Measurements from ENCODE around the gene INSR.
"Not testable (repeated sequence)": the region's sequence is repeated elsewhere in the genome, so short reads cannot be mapped to it uniquely, and the experiment has no call there.

INSR gene

GRCh38 chr19:7293762-7294557 lies at the start of gene INSR:
INSR (minus strand) TSS chr19:7294414; CDS start chr19:7293891, 523 bp downstream.
- DNase-seq, result no peak

GRCh38 chr19:7342143-7342542 lies 47.9 kb upstream of the INSR start:
- no peak for DNase-seq

DNA sequence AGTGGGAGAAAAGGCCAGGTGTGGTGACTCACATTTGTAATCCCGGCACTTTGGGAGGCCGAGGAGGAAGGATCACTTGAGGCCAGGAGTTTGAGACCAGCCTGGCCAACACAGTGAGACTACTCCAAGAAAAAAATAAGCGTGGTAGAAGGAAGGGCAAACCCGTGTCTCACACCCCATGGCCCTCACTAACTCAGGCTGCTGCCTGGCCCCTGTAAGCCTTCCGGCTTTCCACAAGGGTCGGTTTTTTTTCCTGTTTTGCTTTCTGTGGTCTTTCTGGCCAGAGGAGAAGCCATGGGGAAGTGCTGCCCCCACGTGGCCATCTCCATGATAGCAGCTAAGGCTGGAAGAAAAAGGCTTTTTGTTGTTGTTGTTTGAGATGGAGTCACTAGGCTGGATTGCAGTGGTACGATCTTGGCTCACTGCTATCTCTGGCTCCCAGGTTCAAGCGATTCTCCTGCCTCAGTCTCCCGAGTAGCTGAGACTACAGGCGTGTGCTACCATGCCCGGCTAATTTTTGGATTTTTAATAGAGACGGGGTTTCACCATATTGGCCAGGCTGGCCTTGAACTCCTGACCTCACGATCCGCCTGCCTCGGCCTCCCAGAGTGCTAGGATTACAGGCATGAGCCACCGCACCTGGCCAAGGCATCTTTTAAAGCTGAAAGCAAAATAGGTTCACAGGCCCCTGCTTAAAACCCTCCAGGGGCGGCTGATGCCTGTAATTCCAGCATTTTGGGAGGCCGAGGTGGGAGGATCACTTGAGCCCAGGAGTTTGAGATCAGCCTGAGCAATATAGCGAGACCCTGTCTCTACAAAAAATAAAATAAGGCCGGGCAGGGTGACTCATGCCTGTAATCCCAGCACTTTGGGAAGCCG lies 47.0 kb upstream of the INSR start:
- DNase-seq, result peak; percentile 9

- no peak for DNase-seq
Observed at GRCh38 chr19:7337380-7338194, 43.4 kb upstream of the INSR start.

GRCh38 chr19:7336321-7336973 lies 42.2 kb upstream of the INSR start:
- no peak for DNase-seq

- DNase-seq, result no peak
Observed at GRCh38 chr19:7333198-7334118, 39.2 kb upstream of the INSR start.

DNA sequence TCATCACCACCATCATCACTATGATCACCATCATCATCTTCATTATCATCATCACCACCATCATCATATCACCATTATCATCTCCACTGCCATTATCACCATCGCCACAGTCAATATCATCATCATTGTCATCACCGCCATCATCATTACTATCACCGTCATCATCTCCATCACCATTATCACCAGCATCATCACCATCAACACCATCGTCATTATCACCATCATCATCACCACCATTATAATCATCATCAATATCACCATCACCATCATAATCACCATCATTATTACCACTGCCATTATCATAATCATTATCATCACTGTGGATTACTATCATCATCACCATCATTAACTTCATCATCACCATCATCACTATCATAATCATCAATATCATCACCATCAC lies 37.2 kb upstream of the INSR start:
- no peak for DNase-seq

- DNase-seq, result no peak
Observed at GRCh38 chr19:7328647-7329046, 34.4 kb upstream of the INSR start.

DNA sequence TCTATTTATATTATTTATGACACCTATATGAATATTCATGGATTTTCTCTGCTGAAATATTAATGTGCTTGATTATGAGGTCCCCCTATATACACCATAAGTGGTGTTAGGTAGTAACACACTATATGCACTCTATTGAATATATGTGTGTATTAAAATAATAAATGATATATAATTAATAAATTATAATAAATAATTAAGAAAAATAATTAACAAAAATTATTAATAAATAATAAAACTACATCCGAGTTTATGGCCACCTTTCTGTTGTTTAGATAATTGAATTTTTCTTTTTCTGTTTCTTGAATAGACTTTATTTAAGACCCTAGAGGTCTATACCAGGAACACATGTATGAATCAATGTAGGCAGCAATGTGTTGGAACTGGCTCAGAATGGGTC lies 33.6 kb upstream of the INSR start:
- DNase-seq, result no peak

DNA sequence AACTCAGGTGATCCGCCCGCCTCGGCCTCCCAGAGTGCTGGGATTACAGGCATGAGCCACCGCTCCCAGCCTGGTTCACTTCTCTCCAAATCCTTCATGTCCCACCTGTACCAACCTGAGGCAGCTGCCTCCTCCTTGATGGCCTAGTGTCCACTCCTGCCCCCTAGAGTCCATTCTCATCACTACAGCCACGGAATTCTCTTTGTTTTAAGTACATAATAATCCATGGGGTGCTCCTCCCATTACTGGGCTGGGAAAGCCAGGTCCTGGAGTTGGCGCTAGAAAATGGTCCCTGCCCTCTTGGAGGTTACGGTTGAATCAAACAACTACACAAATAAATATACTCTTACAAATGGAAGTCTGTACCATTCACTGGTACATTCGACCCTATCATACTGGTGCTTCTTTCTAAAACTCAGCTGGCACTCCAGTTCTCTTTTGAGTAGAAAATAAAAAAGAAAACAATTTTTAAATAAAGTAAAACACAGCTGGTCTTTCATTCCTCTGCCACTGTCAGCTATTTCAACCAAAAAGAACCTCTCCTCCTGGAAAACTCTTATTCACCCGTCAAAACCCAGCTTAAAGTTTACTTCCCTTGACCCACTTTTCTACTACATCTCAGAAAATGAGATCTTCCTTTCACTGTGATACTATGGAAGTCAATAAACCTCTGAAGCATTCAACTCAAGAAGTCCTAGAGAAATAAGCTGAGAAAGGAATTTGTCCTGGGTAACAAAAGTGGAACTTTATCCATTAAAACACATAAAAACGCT lies 32.1 kb upstream of the INSR start:
- no peak for DNase-seq

GRCh38 chr19:7318176-7318575 lies 24.0 kb upstream of the INSR start:
- no peak for DNase-seq

DNA sequence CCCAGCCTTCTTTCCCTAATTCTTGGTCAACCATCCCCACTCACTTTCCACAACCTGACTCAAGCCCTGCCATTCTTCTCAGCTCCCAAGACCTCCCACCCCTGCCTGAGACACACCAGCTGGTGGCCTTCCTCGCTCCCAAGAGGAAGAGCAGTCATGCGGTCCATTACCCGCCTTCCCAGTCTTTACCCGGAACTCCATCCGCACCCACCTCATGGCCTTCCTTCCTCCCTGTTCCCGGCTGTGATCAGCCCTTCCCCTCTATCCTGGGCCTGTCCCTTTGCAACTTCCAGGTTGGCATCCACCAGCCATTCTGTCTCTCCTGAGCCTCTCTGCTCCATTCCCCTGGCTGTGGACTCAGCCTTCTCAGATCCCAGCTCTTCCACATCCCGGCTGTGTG lies 18.6 kb upstream of the INSR start:
- no peak for DNase-seq

GRCh38 chr19:7311911-7312310 lies 17.7 kb upstream of the INSR start:
- no peak for DNase-seq

DNA sequence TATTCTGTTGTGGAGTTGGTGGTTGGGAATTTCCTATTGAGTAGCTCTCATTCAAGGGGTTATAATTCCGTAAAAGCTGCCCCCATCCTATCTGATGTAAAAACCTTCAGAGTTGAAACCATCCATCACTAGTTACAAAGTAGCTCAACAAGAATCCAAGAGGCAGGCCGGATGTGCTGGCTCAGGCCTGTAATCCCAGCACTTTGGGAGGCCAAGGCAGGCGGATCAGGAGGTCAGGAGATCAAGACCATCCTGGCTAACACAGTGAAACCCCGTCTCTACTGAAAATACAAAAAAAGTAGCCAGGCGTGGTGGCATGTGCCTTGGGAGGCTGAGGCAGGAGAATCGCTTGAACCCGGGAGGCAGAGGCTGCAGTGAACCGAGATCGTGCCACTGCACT lies 14.1 kb upstream of the INSR start:
- not testable (repeated sequence) for DNase-seq

DNA sequence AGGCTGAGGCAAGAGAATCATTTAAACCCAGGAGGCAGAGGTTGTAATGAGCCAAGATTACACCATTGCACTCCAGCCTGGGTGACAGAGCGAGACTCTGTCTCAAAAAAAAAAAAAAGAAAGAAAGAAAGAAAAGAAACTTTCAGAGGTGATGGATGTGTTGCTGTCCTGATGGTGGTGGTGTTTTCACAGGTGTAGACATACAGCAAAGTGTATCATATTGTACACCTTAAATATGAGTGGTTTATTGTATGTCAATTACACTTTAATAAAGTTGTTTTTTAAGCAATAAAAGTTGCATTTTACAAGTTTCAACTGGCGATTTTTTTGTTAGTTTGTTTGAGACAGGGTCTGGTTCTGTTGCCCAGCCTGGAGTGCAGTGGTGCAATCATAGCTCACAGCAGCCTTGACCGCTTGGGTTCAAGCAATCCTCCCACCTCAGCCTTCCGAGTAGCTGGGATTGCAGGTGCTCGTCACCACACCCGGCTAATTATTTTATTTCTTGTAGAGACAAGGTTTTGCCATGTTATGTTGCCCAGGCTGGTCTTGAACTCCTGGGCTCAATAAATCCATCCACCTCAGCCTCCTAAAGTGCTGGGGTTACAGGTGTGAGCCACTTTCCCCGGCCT lies 13.5 kb upstream of the INSR start:
- no peak for DNase-seq

DNA sequence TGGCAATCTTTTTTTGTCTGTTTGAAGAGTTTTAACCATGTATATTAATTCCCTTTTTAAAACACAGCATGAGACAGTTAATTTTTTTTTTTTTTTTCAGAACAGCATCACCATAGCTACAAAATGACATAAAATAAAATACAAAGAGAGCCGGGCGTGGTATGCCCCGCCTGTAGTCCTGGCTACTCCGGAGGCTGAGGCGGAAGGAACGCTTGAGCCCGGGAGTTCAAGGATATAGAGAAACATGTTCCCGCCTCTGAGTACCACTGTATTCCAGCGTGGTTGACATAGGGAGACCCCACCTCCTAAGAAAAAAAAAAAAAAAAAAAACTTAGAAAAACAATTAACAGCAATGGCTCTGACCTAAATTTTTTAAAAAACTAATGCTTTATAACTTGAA lies 10.0 kb upstream of the INSR start:
- no peak for DNase-seq

GRCh38 chr19:7303470-7303869 lies 9.3 kb upstream of the INSR start:
- no peak for DNase-seq

GRCh38 chr19:7301525-7301924 lies 7.3 kb upstream of the INSR start:
- no peak for DNase-seq

DNA sequence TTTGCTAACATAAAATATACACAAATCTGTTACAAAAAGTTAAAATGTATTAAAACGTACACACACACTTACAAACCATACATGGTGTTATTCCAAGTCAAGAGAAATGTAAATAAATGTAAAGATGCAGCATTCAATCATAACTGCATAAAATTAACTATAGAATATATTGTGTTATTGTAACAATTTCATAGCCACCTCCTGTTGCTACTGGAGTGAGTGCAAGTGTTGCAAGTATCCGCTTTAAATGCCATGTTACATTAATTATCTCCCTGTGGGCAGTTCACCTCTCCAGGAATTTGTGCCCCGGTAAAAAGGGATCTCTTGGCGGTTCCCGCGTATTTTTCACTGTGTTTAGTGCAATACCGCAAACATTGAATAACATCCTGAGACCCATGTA lies 3.5 kb upstream of the INSR start:
- no peak for DNase-seq

DNA sequence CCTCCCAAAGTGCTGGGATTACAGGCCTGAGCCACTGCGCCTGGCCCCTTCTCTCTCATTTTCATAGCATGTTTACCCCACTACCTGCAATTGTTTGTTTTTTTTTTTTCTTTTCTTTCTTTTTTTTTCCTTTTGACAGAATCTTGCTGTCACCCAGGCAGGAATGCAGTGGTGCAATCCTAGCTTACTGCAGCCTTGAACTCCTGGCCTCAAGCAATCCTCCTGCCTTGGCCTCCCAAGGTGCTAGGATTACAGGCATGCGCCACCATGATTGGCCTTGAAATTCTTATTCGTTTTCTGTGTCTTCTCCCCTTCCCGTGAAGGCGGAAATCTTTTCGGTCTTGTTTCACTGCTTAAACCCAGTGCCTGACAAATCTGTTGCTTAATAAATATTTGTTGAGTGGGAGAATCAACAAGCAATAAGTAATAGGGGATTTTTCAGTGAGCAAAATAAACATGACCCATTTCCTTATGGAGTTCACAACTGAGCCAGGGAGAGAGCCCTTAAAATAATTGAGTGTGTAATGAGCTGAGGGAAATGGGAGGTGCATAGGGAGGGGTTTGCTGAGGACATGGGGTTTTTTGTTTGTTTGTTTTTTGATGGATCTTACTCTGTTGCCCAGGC lies 1.8 kb upstream of the INSR start:
- no peak for DNase-seq

Data from NCI-H748 treated with DMSO at 0.1 percent for 48 hours (cell line).